Measurements from ENCODE around the gene CWF19L1.
"Not testable (repeated sequence)": the region's sequence is repeated elsewhere in the genome, so short reads cannot be mapped to it uniquely, and the experiment has no call there.

Gene CWF19L1

GRCh38 chr10:100267239-100268104 lies at the start of gene CWF19L1:
CWF19L1 (minus strand) TSS chr10:100267638; CDS start chr10:100267593, 45 bp downstream.
- peak; percentile 57 for DNase-seq (ENCODE audit: low read depth)

DNA sequence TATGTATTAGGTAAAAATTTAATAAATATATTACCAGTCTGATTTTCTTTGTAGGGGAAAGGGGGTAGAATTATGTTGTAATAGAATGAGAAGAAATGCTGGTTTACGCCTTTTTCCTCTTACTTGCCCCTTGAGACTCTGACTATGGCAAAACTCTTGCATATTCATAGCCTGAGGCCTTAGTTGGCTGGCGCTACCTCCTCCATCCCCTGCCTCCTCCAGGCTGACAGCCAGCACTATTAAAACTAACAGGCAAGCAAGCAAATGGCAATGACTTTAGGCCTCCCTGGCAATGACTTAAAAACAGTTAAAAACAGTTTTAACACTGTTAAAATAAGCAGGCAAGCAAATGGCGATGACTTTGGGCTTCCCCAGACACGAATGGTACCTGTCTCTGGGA lies 48.2 kb upstream of the CWF19L1 start:
- DNase-seq (ENCODE audit: low read depth) = no peak

GRCh38 chr10:100311298-100311697 lies 43.9 kb upstream of the CWF19L1 start:
- no peak for DNase-seq (ENCODE audit: low read depth)

- DNase-seq (ENCODE audit: low read depth) = no peak
Measured at GRCh38 chr10:100307684-100308083, 40.2 kb upstream of the CWF19L1 start.

GRCh38 chr10:100306861-100307260 lies 39.4 kb upstream of the CWF19L1 start:
- no peak for DNase-seq (ENCODE audit: low read depth)

- DNase-seq (ENCODE audit: low read depth) = no peak
Measured at GRCh38 chr10:100304414-100304813, 37.0 kb upstream of the CWF19L1 start.

- DNase-seq (ENCODE audit: low read depth) = no peak
Measured at GRCh38 chr10:100303724-100304319, 36.4 kb upstream of the CWF19L1 start.

- DNase-seq (ENCODE audit: low read depth) = not testable (repeated sequence)
Measured at GRCh38 chr10:100301123-100301522, 33.7 kb upstream of the CWF19L1 start.

DNA sequence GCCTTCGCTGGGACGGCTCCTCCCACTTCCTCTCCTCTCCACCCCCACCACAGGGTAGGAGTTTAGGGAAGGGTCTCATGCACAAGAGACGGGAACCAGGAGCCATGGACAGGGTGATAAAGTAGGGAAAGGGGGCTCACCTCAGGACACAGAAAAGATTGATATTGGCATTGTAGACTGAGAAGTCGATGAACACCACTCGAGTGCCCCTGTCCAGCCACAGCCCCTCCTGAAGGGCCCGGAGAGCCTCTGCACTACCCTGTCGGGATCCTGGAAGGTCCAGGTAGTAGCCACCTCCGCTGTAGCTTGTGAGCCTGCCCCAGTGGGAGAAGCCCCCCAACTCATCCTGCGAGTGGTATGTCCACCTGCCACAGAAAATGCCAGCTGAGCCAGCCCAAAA lies 29.8 kb upstream of the CWF19L1 start:
- DNase-seq (ENCODE audit: low read depth) = no peak

DNA sequence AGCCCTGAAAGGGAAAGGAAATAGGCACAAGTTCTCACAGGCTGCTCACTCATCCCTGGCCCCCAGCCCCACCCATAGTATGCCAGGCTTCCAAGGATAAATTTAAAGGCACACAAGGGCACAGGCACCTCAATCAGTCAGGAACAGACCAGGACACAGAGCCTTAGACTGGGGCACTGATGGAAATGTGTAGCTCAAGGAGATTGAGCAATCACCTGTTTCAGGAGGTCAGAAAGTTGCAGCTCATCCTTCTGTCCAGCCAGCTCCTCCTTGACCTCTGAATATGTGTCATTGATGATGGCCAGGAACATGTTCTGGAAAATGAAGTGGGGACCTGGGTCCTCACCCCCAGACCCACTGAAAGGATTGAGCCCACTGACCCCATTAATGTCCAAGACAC lies 25.6 kb upstream of the CWF19L1 start:
- no peak for DNase-seq (ENCODE audit: low read depth)

- not testable (repeated sequence) for DNase-seq (ENCODE audit: low read depth)
Measured at GRCh38 chr10:100292300-100292699, 24.9 kb upstream of the CWF19L1 start.

- DNase-seq (ENCODE audit: low read depth) = no peak
Measured at GRCh38 chr10:100291356-100291755, 23.9 kb upstream of the CWF19L1 start.

DNA sequence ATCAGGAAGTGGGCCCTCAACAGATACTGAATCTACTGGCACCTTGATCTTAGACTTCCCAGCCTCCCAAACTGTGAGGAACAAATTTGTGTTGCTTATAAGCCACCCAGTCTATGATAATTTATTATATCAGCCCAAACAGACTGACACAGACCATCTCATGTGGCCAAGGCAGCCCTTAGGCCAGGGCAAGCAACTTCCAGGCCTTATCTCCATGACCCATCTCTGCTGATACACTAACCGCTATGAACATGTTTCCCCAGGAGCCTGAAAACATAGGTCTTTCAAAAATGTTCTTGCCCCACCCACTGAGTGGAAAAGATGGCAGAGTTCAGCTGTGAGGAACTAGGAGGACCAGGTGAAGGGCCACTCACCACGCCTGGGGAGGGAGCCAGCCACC lies 22.2 kb upstream of the CWF19L1 start:
- DNase-seq (ENCODE audit: low read depth) = no peak

DNA sequence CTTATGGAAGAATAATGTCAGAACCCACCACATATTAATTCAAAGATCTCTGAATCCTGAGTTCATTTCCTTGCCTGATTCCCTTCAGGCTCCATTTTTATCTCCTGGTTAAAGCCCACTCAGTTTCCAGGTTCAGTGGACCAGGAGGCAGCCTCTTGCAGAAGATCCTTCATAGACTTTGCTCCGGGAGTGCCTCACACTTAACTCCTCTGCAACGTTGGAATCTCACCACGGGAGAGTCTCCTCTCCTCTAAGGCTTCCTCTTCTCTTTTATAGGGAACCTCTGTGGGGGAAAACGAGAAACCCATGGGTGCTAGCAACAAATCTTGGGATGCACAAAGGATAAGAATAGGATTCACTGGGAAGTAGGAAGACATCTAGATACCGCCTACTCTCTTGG lies 20.8 kb upstream of the CWF19L1 start:
- no peak for DNase-seq (ENCODE audit: low read depth)

DNA sequence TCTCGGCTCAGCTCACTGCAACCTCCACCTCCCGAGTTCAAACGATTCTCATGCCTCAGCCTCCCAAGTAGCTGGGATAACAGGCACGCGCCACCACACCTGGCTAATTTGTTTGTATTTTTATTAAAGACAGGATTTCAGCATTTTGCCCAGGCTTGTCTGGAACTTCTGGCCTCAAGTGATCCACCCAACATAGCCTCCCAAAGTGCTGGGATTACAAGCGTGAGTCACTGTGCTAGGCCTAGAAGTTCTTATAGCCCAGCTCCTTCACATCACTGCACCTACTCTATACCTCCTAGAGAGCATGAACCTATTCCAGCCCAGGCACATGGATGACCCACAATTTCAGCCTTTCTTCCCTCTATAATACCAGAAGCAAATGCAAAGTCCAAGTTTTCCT lies 20.3 kb upstream of the CWF19L1 start:
- DNase-seq (ENCODE audit: low read depth) = no peak

DNA sequence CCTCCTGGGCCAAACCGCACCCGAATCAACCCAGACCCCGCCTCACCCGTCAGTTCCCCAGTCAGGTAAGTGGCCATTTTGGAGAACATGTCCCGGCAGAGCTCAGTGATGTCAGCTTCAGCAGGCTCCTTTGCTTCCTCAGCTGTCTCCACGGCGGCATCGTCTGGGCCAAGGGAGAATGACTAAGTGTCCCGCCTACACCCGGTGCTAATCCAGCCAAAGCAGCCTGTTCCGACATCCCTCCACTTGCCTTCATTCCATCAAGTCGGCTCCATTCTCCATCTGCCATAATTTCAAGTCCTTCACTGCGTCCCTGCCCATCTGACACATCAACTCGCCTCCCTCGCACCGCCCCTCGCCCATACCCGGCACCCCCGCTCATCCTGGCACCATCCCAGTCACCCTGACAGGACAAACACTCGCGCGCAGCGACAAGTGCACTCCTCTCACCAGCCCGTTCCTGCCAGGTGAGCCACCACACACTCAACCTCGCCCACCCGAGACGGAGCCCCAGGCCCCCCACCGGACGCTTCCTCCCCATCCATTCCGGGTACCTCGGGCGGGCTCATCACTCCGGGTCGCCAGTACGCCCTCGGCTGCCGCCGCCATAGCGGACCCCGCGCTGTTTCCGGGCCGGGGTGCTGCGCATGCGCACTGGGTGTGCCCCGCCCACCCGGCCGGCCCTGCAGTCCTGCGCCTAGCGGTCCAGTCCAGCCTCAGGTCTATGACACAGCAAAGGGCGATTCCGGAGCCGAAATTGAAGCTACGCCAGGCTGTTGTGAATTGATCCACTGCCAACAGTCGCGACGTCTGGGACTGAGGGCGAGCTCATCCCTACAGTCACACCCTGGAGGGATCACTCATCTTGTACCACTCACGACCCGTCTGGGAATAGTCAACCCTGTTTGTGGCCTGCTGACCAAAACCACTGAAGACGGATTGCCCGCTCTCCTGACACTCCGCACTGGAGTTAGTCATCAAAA lies 18.9 kb upstream of the CWF19L1 start, which contains the start of gene BLOC1S2:
Gene BLOC1S2, minus strand, starts transcription at position 630 of the 983 bp plus-strand sequence. Its CDS starts 21 bp downstream, at position 609.
- DNase-seq (ENCODE audit: low read depth) = peak; percentile 67

DNA sequence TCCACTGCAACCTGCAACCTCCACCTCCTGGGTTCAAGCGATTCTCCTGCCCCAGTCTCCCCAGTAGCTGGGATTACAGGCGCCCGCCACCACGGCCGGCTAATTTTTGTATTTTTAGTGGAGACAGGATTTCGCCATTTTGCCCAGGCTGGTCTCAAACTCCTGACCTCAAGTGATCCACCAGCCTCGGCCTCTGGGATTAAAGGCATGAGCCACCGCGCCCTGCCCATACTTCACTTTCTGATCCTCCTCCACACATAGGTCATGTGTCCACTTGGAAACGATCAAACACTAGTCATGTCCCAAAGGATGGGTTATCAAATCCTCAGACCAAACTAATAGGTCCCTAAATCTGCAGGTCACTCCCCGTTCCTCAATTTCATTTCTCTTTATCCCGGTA lies 17.9 kb upstream of the CWF19L1 start:
- not testable (repeated sequence) for DNase-seq (ENCODE audit: low read depth)

DNA sequence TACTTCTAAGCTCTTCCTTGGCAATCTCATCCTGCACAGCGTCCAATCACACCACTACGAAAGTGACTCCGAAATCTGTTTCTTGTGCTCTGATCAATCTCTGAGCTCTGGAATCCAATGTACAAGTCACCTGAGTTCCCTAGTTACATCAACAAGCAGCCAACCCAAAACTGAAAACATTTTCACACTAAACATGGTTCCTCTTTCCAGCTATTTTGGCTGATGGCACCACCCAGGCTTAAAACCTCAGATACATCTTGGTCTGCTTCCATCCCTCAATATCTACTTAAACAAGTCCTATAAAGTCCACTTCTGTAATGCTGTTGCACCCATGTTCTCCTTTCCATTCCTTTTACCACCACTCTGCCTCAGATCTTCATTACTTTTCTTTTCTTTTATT lies 15.5 kb upstream of the CWF19L1 start:
- DNase-seq (ENCODE audit: low read depth) = no peak

DNA sequence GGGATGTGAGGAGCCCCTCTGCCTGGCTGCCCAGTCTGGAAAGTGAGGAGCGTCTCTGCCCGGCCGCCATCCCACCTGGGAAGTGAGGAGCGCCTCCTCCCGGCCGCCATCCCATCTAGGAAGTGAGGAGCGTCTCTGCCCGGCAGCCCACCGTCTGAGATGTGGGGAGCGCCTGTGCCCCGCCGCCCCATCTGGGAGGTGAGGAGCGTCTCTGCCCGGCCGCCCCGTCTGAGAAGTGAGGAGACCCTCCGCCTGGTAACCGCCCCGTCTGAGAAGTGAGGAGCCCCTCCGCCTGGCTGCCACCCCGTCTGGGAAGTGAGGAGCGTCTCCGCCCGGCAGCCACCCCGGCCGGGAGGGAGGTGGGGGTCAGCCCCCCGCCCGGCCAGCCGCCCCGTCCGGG lies 9.5 kb upstream of the CWF19L1 start:
- DNase-seq (ENCODE audit: low read depth) = not testable (repeated sequence)

DNA sequence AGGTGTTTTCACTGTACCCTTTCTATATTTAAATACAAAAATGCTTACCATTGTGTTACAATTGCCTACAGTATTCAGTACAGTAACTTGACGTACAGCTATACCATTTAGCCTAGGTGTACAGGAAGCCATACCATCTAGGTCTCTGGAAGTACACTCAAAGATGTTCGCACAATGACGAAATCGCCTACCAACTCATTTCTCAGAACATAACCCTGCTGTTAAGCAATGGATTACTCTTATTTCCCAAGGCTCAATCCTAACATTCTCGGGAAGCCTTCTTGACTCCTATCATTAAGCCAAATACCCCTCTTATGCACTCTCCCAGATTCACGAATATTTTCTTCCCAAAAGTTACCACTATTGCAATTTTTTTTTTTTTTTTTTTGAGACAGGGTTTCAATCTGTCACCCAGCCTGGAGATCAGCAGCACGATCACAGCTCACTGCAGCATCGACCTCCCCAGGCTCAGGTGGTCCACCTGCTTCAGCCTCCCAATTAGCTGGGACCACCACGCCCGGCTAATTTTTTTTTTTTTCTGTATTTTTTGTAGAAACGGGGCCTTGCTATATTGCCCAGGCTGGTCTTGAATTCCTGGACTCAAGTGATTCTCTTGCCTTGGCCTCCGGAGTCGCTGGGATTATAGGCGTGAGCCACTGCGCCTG lies 1.5 kb downstream of the CWF19L1 start:
- no peak for DNase-seq (ENCODE audit: low read depth)

GRCh38 chr10:100254191-100254590 lies 13.2 kb downstream of the CWF19L1 start:
- DNase-seq (ENCODE audit: low read depth) = no peak

DNA sequence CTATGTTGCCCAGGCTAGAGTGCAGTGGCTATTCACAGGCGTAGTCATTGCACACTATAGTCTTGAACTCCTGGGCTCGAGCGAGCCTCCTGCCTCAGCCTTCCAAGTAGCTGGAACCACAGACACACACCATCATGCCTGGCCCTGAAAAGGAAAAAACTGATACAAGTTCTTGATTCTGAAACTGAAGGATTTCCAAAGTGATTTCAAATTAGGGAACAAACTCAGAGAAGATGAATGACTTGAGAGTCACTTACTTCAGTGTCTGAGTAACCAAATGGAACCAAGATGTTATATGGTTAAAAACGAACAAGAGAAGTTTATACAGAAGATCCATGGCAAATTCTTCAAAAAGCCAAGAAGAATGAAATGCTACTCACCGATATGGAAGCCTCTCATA lies 14.4 kb downstream of the CWF19L1 start:
- no peak for DNase-seq (ENCODE audit: low read depth)

Measured in stimulated activated CD8-positive, alpha-beta memory T cell treated with anti-CD3 and anti-CD28 coated beads, Interleukin-15, amount 100 ng/mL, for 1 hour (primary cell).